ENCODE results near the gene SLC6A17. TPM values are rescaled to one million over a fixed set of nuclear protein-coding genes. Genes with fewer than 3 reads are reported as not detected.

Gene SLC6A17
- total RNA-seq, 4 donors from 2014 or later: under 0.01 to 1.7 (median 0.91) TPM

- WGBS, 2 donors (ENCODE audit: low coverage in 1 of 2): 75 to 100% methylated on average over 2 of the region's 4 CpGs
- no peak for TF ChIP-seq POLR2AphosphoS5 (IDR thresholded peaks at IDR 0.05)
- no peak for TF ChIP-seq CTCF (IDR thresholded peaks at IDR 0.05)
- TF ChIP-seq EP300 (IDR thresholded peaks at IDR 0.05): no peak
- no peak for TF ChIP-seq POLR2A (IDR thresholded peaks at IDR 0.05)
- no peaks in the 10 kb centered on the region for H3K36me3 ChIP-seq
- no peak overlapping the region for H3K27ac ChIP-seq
- no peak for ATAC-seq
- no peaks in the 10 kb centered on the region for H3K9me3 ChIP-seq
- H3K27me3 ChIP-seq: no peaks in the 10 kb centered on the region
- no peak overlapping the region for H3K4me3 ChIP-seq
- H3K4me1 ChIP-seq: peaks cover 0 to 15% (median 3%) of the 10 kb centered on the region in 3 donors
These were observed 54.9 kb downstream of the SLC6A17 start for GRCh38 chr1:110205156-110205555.

GRCh38 chr1:110205591-110206155 lies 55.4 kb downstream of the SLC6A17 start:
- whole genome bisulfite sequencing, 2 donors (ENCODE audit: low coverage in 1 of 2): 73 to 100% methylated on average over 2 to 5 of the region's 6 CpGs
- H3K9me3 ChIP-seq: no peaks in the 10 kb centered on the region
- peaks cover 0 to 20% (median 3%) of the 10 kb centered on the region in 3 donors for H3K4me1 ChIP-seq
- H3K27ac ChIP-seq: no peak overlapping the region
- no peaks in the 10 kb centered on the region for H3K27me3 ChIP-seq
- no peak for TF ChIP-seq POLR2A (IDR thresholded peaks at IDR 0.05)
- no peak for TF ChIP-seq EP300 (IDR thresholded peaks at IDR 0.05)
- no peak for TF ChIP-seq POLR2AphosphoS5 (IDR thresholded peaks at IDR 0.05)
- TF ChIP-seq CTCF (IDR thresholded peaks at IDR 0.05): no peak
- ATAC-seq: no peak
- no peak overlapping the region for H3K4me3 ChIP-seq
- no peaks in the 10 kb centered on the region for H3K36me3 ChIP-seq

- no peak for ATAC-seq
- Histone ChIP-seq H3K36me3 (no peaks in the 10 kb centered on the region), H3K27me3 (no peaks in the 10 kb centered on the region), H3K4me3 (no peak overlapping the region), H3K9me3 (no peaks in the 10 kb centered on the region), H3K27ac (no peak overlapping the region), H3K4me1 (peaks cover 0 to 27% (median 3%) of the 10 kb centered on the region in 3 donors)
- no peak for TF ChIP-seq CTCF (IDR thresholded peaks at IDR 0.05)
- TF ChIP-seq POLR2AphosphoS5 (IDR thresholded peaks at IDR 0.05): no peak
- no peak for TF ChIP-seq POLR2A (IDR thresholded peaks at IDR 0.05)
- no peak for TF ChIP-seq EP300 (IDR thresholded peaks at IDR 0.05)
- no CpG with 5 or more reads among the region's 11 CpGs for WGBS, 2 donors (ENCODE audit: low coverage in 1 of 2)
These were observed 56.1 kb downstream of the SLC6A17 start for GRCh38 chr1:110206261-110206920.

GRCh38 chr1:110207831-110208230 lies 57.5 kb downstream of the SLC6A17 start:
- H3K4me1 ChIP-seq: peaks cover 0 to 42% (median 3%) of the 10 kb centered on the region in 3 donors
- no peaks in the 10 kb centered on the region for H3K27me3 ChIP-seq
- WGBS, 2 donors (ENCODE audit: low coverage in 1 of 2): 19 to 21% methylated on average over 3 to 5 of the region's 5 CpGs
- H3K4me3 ChIP-seq: no peak overlapping the region
- TF ChIP-seq POLR2A (IDR thresholded peaks at IDR 0.05): no peak
- TF ChIP-seq EP300 (IDR thresholded peaks at IDR 0.05): no peak
- TF ChIP-seq POLR2AphosphoS5 (IDR thresholded peaks at IDR 0.05): no peak
- TF ChIP-seq CTCF (IDR thresholded peaks at IDR 0.05): peak in 3 of 4 experiments; percentile 76 to 91 (median 80)
- no peaks in the 10 kb centered on the region for H3K36me3 ChIP-seq
- H3K9me3 ChIP-seq: no peaks in the 10 kb centered on the region
- ATAC-seq: no peak
- H3K27ac ChIP-seq: no peak overlapping the region

Data from gastroesophageal sphincter (tissue), 4 donors.